HCT116 (cell line): ENCODE results near the gene CHRNA4.

Experiments used
- CEBPB ChIP-seq: IDR thresholded peaks from 2 replicates; pipeline ENCODE4 v1.6.1; 2012; ENCODE audit warnings: low read depth
- CTCF ChIP-seq, 3 experiments: fragments of 200-600 bp in 1 of 3; sonication (generic) in 1 of 3; IDR thresholded peaks in 2 of 3; conservative IDR thresholded peaks in 1 of 3; 2 replicates each; pipeline ENCODE4 v1.5.1; 2012 to 2017; ENCODE audit warnings: low read depth in 2 of 3, low read length in 2 of 3, antibody characterized with exemption in 1 of 3, borderline replicate concordance in 1 of 3, control low read depth in 1 of 3, mild to moderate bottlenecking in 1 of 3, mixed read lengths in 1 of 3, mixed run types in 1 of 3, moderate library complexity in 1 of 3; ENCODE audit not compliant: insufficient read depth in 1 of 3
- EZH2 ChIP-seq: fragments of 200-600 bp; sonication (generic); IDR thresholded peaks from 2 replicates; pipeline ENCODE4 v1.6.1; 2017; ENCODE audit warnings: antibody characterized with exemption, mixed run types
- EZH2phosphoT487 ChIP-seq: fragments of 200-600 bp; IDR thresholded peaks from 2 replicates; pipeline ENCODE4 v1.6.1; 2018; ENCODE audit warnings: antibody characterized with exemption, borderline replicate concordance
- POLR2A ChIP-seq: IDR thresholded peaks from 2 replicates; pipeline ENCODE4 v1.7.0; 2011; ENCODE audit warnings: borderline replicate concordance; ENCODE audit not compliant: insufficient read depth, insufficient read length; ENCODE audit errors: extremely low read depth
- YY1 ChIP-seq: IDR thresholded peaks from 2 replicates; pipeline ENCODE4 v1.6.1; 2011; ENCODE audit warnings: low read length, low read depth, moderate library complexity, mild to moderate bottlenecking; ENCODE audit not compliant: insufficient replicate concordance; ENCODE audit errors: extremely low read depth
- ZNF274 ChIP-seq: fragments of 200-500 bp; sonication (Bioruptor generic); IDR thresholded peaks from 2 replicates; pipeline ENCODE4 v1.6.1; 2014; ENCODE audit warnings: mild to moderate bottlenecking, low read depth, low read length, inconsistent platforms
- TF ChIP-seq, protein P1 (sequence below): IDR thresholded peaks from 2 replicates; pipeline ENCODE4 v1.6.1; 2012
- TF ChIP-seq, protein P2 (sequence below): IDR thresholded peaks from 2 replicates; pipeline ENCODE4 v1.6.1; 2012; ENCODE audit warnings: low read depth

DNA sequence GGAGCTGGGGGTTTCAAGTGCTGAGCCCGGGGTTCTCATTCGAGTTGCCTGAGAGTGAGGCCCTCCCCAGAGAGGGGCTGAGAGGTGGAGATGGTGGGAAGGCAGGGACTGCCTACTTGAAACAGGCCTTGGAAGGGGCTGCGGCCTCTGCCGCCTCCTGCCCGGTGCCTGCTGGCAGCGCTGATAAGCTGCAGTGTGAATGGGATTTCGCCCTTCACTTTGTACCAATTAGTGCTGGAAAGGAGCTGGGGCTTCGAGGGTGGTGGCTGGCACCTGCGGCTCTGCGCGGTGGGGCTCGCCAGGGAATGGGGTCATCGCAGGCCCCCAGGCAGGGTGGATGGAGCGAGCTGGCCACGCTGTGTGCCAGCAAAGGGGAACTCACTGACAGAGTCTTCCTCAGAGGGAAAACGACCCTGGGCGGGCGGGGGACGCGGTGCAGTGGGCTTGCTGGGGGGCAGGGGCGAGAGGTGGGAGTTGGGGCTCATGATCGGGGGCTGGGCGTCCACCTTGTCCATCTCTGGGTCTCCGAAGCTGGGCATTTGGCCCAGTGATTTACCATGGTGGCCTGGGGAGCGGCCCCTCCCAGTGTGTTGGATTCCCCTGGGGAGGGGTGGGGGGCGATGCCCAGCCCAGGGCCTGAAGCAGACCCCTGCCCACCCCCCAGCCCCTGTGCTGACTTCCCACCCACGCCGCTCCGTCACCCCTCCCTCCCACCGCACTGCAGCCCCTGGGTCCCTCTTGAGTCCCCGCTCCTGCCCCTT is 45.2 kb downstream of the CHRNA4 start:
- TF ChIP-seq YY1 (no peak), CTCF (IDR thresholded peaks at IDR 0.05 in 2 of 3, conservative IDR thresholded peaks at IDR 0.05 in 1 of 3; ENCODE audit: borderline replicate concordance in 1 of 3, insufficient read depth in 1 of 3, low read depth in 2 of 3, low read length in 2 of 3) (no peak), CEBPB (no peak), EZH2 (no peak), ZNF274 (no peak), POLR2A (no peak), EZH2phosphoT487 (no peak)
- TF ChIP-seq, protein P1, sequence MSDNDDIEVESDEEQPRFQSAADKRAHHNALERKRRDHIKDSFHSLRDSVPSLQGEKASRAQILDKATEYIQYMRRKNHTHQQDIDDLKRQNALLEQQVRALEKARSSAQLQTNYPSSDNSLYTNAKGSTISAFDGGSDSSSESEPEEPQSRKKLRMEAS, result no peak
- TF ChIP-seq, protein P2, sequence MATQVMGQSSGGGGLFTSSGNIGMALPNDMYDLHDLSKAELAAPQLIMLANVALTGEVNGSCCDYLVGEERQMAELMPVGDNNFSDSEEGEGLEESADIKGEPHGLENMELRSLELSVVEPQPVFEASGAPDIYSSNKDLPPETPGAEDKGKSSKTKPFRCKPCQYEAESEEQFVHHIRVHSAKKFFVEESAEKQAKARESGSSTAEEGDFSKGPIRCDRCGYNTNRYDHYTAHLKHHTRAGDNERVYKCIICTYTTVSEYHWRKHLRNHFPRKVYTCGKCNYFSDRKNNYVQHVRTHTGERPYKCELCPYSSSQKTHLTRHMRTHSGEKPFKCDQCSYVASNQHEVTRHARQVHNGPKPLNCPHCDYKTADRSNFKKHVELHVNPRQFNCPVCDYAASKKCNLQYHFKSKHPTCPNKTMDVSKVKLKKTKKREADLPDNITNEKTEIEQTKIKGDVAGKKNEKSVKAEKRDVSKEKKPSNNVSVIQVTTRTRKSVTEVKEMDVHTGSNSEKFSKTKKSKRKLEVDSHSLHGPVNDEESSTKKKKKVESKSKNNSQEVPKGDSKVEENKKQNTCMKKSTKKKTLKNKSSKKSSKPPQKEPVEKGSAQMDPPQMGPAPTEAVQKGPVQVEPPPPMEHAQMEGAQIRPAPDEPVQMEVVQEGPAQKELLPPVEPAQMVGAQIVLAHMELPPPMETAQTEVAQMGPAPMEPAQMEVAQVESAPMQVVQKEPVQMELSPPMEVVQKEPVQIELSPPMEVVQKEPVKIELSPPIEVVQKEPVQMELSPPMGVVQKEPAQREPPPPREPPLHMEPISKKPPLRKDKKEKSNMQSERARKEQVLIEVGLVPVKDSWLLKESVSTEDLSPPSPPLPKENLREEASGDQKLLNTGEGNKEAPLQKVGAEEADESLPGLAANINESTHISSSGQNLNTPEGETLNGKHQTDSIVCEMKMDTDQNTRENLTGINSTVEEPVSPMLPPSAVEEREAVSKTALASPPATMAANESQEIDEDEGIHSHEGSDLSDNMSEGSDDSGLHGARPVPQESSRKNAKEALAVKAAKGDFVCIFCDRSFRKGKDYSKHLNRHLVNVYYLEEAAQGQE, result no peak
